ENCODE results near the gene GYS2. TPM values are rescaled to one million over a fixed set of nuclear protein-coding genes. Genes with fewer than 3 reads are reported as not detected.
"Not testable (repeated sequence)": the region's sequence is repeated elsewhere in the genome, so short reads cannot be mapped to it uniquely, and the experiment has no call there.

The GYS2 gene
- total RNA-seq (2012; rRNA removed): not detected in 2 replicates

GRCh38 chr12:21604245-21605101, at the start of gene GYS2:
TSS of gene GYS2 (minus strand) at chr12:21604847. CDS start at chr12:21604592, 255 bp downstream.
- Histone ChIP-seq H3K9me3 (replicated peaks; ENCODE audit: low read length) (no peaks in the 10 kb centered on the region), H3K4me1 (ENCODE audit: control insufficient read depth, insufficient read depth, low read length) (no peaks in the 10 kb centered on the region), H3K9ac (ENCODE audit: low read depth, low read length) (no peak within 1 kb of the TSS), H3K4me2 (ENCODE audit: low read length) (no peak within 1 kb of the TSS), H3K36me3 (ENCODE audit: insufficient read depth, low read length) (no peaks in the 10 kb centered on the region), H3K27me3 (ENCODE audit: control insufficient read depth, insufficient read depth, low read length) (no peaks in the 10 kb centered on the region), H3K4me3 (ENCODE audit: low read length) (no peak within 1 kb of the TSS)

- Histone ChIP-seq H3K4me3 (ENCODE audit: low read length) (no peak overlapping the region), H3K4me2 (ENCODE audit: low read length) (no peak overlapping the region), H3K36me3 (ENCODE audit: insufficient read depth, low read length) (peaks cover 72% of the 10 kb centered on the region), H3K9me3 (replicated peaks; ENCODE audit: low read length) (no peaks in the 10 kb centered on the region), H3K9ac (ENCODE audit: low read depth, low read length) (no peak overlapping the region), H3K4me1 (ENCODE audit: control insufficient read depth, insufficient read depth, low read length) (peaks cover 10% of the 10 kb centered on the region), H3K27me3 (ENCODE audit: control insufficient read depth, insufficient read depth, low read length) (no peaks in the 10 kb centered on the region)
These were observed 47.2 kb upstream of the GYS2 start for GRCh38 chr12:21651821-21652220.

GRCh38 chr12:21650997-21651396, 46.4 kb upstream of the GYS2 start:
- no peaks in the 10 kb centered on the region for H3K27me3 ChIP-seq (ENCODE audit: control insufficient read depth, insufficient read depth, low read length)
- no peak overlapping the region for H3K9ac ChIP-seq (ENCODE audit: low read depth, low read length)
- H3K4me3 ChIP-seq (ENCODE audit: low read length): no peak overlapping the region
- H3K36me3 ChIP-seq (ENCODE audit: insufficient read depth, low read length): peaks cover 79% of the 10 kb centered on the region
- H3K4me1 ChIP-seq (ENCODE audit: control insufficient read depth, insufficient read depth, low read length): peaks cover 9% of the 10 kb centered on the region
- no peaks in the 10 kb centered on the region for H3K9me3 ChIP-seq (replicated peaks; ENCODE audit: low read length)
- no peak overlapping the region for H3K4me2 ChIP-seq (ENCODE audit: low read length)

- H3K4me3 ChIP-seq (ENCODE audit: low read length): no peak overlapping the region
- H3K36me3 ChIP-seq (ENCODE audit: insufficient read depth, low read length): peaks cover 86% of the 10 kb centered on the region
- H3K27me3 ChIP-seq (ENCODE audit: control insufficient read depth, insufficient read depth, low read length): no peaks in the 10 kb centered on the region
- no peaks in the 10 kb centered on the region for H3K9me3 ChIP-seq (replicated peaks; ENCODE audit: low read length)
- H3K9ac ChIP-seq (ENCODE audit: low read depth, low read length): no peak overlapping the region
- no peak overlapping the region for H3K4me2 ChIP-seq (ENCODE audit: low read length)
- peaks cover 3% of the 10 kb centered on the region for H3K4me1 ChIP-seq (ENCODE audit: control insufficient read depth, insufficient read depth, low read length)
These were observed 44.4 kb upstream of the GYS2 start for GRCh38 chr12:21649034-21649433.

- no peaks in the 10 kb centered on the region for H3K9me3 ChIP-seq (replicated peaks; ENCODE audit: low read length)
- H3K9ac ChIP-seq (ENCODE audit: low read depth, low read length): no peak overlapping the region
- H3K4me2 ChIP-seq (ENCODE audit: low read length): no peak overlapping the region
- no peak overlapping the region for H3K4me3 ChIP-seq (ENCODE audit: low read length)
- H3K36me3 ChIP-seq (ENCODE audit: insufficient read depth, low read length): peaks cover 87% of the 10 kb centered on the region
- H3K4me1 ChIP-seq (ENCODE audit: control insufficient read depth, insufficient read depth, low read length): peaks cover 3% of the 10 kb centered on the region
- no peaks in the 10 kb centered on the region for H3K27me3 ChIP-seq (ENCODE audit: control insufficient read depth, insufficient read depth, low read length)
These were observed 43.7 kb upstream of the GYS2 start for GRCh38 chr12:21648378-21648777.

GRCh38 chr12:21647179-21647578, 42.5 kb upstream of the GYS2 start:
- H3K36me3 ChIP-seq (ENCODE audit: insufficient read depth, low read length): peaks cover 86% of the 10 kb centered on the region
- H3K27me3 ChIP-seq (ENCODE audit: control insufficient read depth, insufficient read depth, low read length): no peaks in the 10 kb centered on the region
- no peaks in the 10 kb centered on the region for H3K4me1 ChIP-seq (ENCODE audit: control insufficient read depth, insufficient read depth, low read length)
- no peaks in the 10 kb centered on the region for H3K9me3 ChIP-seq (replicated peaks; ENCODE audit: low read length)
- no peak overlapping the region for H3K4me2 ChIP-seq (ENCODE audit: low read length)
- H3K4me3 ChIP-seq (ENCODE audit: low read length): no peak overlapping the region
- H3K9ac ChIP-seq (ENCODE audit: low read depth, low read length): no peak overlapping the region

- H3K27me3 ChIP-seq (ENCODE audit: control insufficient read depth, insufficient read depth, low read length); H3K4me1 ChIP-seq (ENCODE audit: control insufficient read depth, insufficient read depth, low read length); H3K9ac ChIP-seq (ENCODE audit: low read depth, low read length); H3K9me3 ChIP-seq (replicated peaks; ENCODE audit: low read length); H3K4me3 ChIP-seq (ENCODE audit: low read length); H3K4me2 ChIP-seq (ENCODE audit: low read length): not testable (repeated sequence)
- peaks cover 84% of the 10 kb centered on the region for H3K36me3 ChIP-seq (ENCODE audit: insufficient read depth, low read length)
These were observed 40.4 kb upstream of the GYS2 start for GRCh38 chr12:21645041-21645500.

- no peaks in the 10 kb centered on the region for H3K9me3 ChIP-seq (replicated peaks; ENCODE audit: low read length)
- H3K4me3 ChIP-seq (ENCODE audit: low read length): no peak overlapping the region
- no peaks in the 10 kb centered on the region for H3K27me3 ChIP-seq (ENCODE audit: control insufficient read depth, insufficient read depth, low read length)
- H3K9ac ChIP-seq (ENCODE audit: low read depth, low read length): no peak overlapping the region
- H3K4me2 ChIP-seq (ENCODE audit: low read length): no peak overlapping the region
- H3K4me1 ChIP-seq (ENCODE audit: control insufficient read depth, insufficient read depth, low read length): no peaks in the 10 kb centered on the region
- H3K36me3 ChIP-seq (ENCODE audit: insufficient read depth, low read length): peaks cover 86% of the 10 kb centered on the region
These were observed 39.9 kb upstream of the GYS2 start for GRCh38 chr12:21644516-21644915.

GRCh38 chr12:21643758-21644157, 39.1 kb upstream of the GYS2 start:
- no peaks in the 10 kb centered on the region for H3K9me3 ChIP-seq (replicated peaks; ENCODE audit: low read length)
- H3K9ac ChIP-seq (ENCODE audit: low read depth, low read length): no peak overlapping the region
- no peak overlapping the region for H3K4me2 ChIP-seq (ENCODE audit: low read length)
- H3K4me1 ChIP-seq (ENCODE audit: control insufficient read depth, insufficient read depth, low read length): no peaks in the 10 kb centered on the region
- H3K4me3 ChIP-seq (ENCODE audit: low read length): no peak overlapping the region
- no peaks in the 10 kb centered on the region for H3K27me3 ChIP-seq (ENCODE audit: control insufficient read depth, insufficient read depth, low read length)
- H3K36me3 ChIP-seq (ENCODE audit: insufficient read depth, low read length): peaks cover 84% of the 10 kb centered on the region

- Histone ChIP-seq H3K4me2 (ENCODE audit: low read length) (no peak overlapping the region), H3K36me3 (ENCODE audit: insufficient read depth, low read length) (peaks cover 82% of the 10 kb centered on the region), H3K27me3 (ENCODE audit: control insufficient read depth, insufficient read depth, low read length) (no peaks in the 10 kb centered on the region), H3K9ac (ENCODE audit: low read depth, low read length) (no peak overlapping the region), H3K4me1 (ENCODE audit: control insufficient read depth, insufficient read depth, low read length) (no peaks in the 10 kb centered on the region), H3K9me3 (replicated peaks; ENCODE audit: low read length) (no peaks in the 10 kb centered on the region), H3K4me3 (ENCODE audit: low read length) (no peak overlapping the region)
These were observed 38.2 kb upstream of the GYS2 start for GRCh38 chr12:21642707-21643389.

- no peaks in the 10 kb centered on the region for H3K27me3 ChIP-seq (ENCODE audit: control insufficient read depth, insufficient read depth, low read length)
- no peak overlapping the region for H3K4me3 ChIP-seq (ENCODE audit: low read length)
- H3K36me3 ChIP-seq (ENCODE audit: insufficient read depth, low read length): peaks cover 78% of the 10 kb centered on the region
- no peak overlapping the region for H3K4me2 ChIP-seq (ENCODE audit: low read length)
- no peaks in the 10 kb centered on the region for H3K9me3 ChIP-seq (replicated peaks; ENCODE audit: low read length)
- H3K9ac ChIP-seq (ENCODE audit: low read depth, low read length): peak overlapping the region; percentile 19
- no peaks in the 10 kb centered on the region for H3K4me1 ChIP-seq (ENCODE audit: control insufficient read depth, insufficient read depth, low read length)
These were observed 33.6 kb upstream of the GYS2 start for GRCh38 chr12:21638054-21638891.
